ENCODE measurements around the gene FGF11. TPM values are rescaled to one million over a fixed set of nuclear protein-coding genes. Genes with fewer than 3 reads are reported as not detected.
A peak's percentile ranks its signal among the peaks of the same experiment; 100 is the strongest.

Gene FGF11
- polyA plus RNA-seq, 1 of the 3 experiments (the other 2 are of a cell fraction): 1.9 TPM

DNA sequence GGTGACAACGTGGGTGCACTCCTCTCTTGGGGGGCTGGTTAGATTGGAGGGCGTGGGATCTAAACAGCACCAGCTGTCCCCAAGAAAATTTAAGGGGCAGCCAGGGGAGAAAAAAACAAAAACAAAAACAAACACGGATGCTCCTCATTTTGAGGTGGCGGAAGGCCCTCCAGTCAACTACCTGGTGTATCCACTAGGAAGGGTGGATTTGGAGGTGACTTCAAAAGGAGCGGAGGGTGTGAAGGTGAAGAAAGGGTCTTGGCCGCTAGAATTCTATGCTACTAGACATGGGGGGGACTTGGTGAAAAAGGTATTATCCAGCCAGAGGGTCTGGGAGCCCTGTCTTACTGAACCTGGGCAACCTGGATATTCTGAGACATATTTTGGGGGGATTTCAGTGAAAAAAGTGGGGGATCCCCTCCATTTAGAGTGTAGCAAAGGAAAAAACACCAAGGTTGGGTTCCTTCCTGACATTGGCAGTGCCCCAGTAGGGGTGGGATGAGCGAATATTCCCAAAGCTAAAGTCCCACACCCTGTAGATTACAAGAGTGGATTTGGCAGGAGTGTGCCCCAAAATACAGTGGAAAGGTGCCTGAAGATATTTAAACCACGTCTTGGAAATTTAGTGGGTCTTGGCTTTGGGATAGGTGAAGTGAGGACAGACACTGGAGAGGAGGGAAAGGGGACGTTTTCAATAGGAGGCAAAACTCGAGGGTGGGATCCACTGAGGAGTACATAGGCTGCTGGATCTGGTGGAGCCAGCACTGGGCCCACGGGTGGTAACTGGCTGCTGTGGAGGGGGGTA is 454 bp upstream of the FGF11 start:
- Histone ChIP-seq H3K36me3 (replicated peaks in 1 of 2; ENCODE audit: control insufficient read depth in 1 of 2, insufficient read depth in 2 of 2, low read length in 1 of 2) (peaks cover 0 to 4% of the 10 kb centered on the region in 2 experiments), H3K27ac (ENCODE audit: low read depth in 2 of 2, low read length in 1 of 2) (peak overlapping the region in 1 of 2 experiments; percentile 97; a peak in 1 of 4 replicates), H3F3A (replicated peaks; ENCODE audit: insufficient read depth) (peaks cover 15% of the 10 kb centered on the region), H3K4me1 (ENCODE audit: control insufficient read depth in 1 of 2, insufficient read depth in 2 of 2, low read depth in 1 of 2, low read length in 1 of 2) (peaks cover 0 to 27% of the 10 kb centered on the region in 2 experiments; a peak in 1 of 4 replicates), H3K27me3 (ENCODE audit: insufficient read depth) (no peaks in the 10 kb centered on the region), H3K4me3 (ENCODE audit: low read depth in 2 of 2, low read length in 1 of 2) (peak overlapping the region in 1 of 2 experiments; percentile 67; a peak in 1 of 4 replicates), H3K9ac (no peak overlapping the region), H3K9me3 (no peaks in the 10 kb centered on the region), H3K9me2 (no peaks in the 10 kb centered on the region), H2AFZ (ENCODE audit: low read depth) (no peak overlapping the region), H3K4me2 (peak overlapping the region; percentile 95), H3K79me2 (ENCODE audit: insufficient read depth) (peaks cover 7% of the 10 kb centered on the region; the same call in 1 of the 2 replicates), H4K20me1 (ENCODE audit: insufficient read depth) (no peaks in the 10 kb centered on the region)
- DNase-seq: no peak
- TF ChIP-seq GABPA (IDR thresholded peaks at IDR 0.05; ENCODE audit: low read depth) (no peak), POLR2AphosphoS5 (IDR thresholded peaks at IDR 0.05; ENCODE audit: low read depth, low read length) (no peak), ZBTB33 (IDR thresholded peaks at IDR 0.05; ENCODE audit: borderline replicate concordance, low read depth) (no peak), JUND (IDR thresholded peaks at IDR 0.05) (no peak), SIN3A (IDR thresholded peaks at IDR 0.05; ENCODE audit: borderline replicate concordance, low read depth, low read length) (no peak), IRF3 (IDR thresholded peaks at IDR 0.05; ENCODE audit: low read depth, low read length) (no peak), GATA2 (CRISPR knock-in tag; IDR thresholded peaks at IDR 0.05) (no peak), FOXM1 (IDR thresholded peaks at IDR 0.05; ENCODE audit: low read depth) (no peak), EZH2phosphoT487 (IDR thresholded peaks at IDR 0.05; ENCODE audit: borderline replicate concordance, low read depth) (no peak), SMC3 (IDR thresholded peaks at IDR 0.05; ENCODE audit: low read depth, low read length) (no peak), NRF1 (IDR thresholded peaks at IDR 0.05; ENCODE audit: low read depth, low read length) (no peak), RFX5 (IDR thresholded peaks at IDR 0.05; ENCODE audit: low read length) (no peak)
- TF ChIP-seq, protein P1, sequence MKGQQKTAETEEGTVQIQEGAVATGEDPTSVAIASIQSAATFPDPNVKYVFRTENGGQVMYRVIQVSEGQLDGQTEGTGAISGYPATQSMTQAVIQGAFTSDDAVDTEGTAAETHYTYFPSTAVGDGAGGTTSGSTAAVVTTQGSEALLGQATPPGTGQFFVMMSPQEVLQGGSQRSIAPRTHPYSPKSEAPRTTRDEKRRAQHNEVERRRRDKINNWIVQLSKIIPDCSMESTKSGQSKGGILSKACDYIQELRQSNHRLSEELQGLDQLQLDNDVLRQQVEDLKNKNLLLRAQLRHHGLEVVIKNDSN (IDR thresholded peaks at IDR 0.05; ENCODE audit: borderline replicate concordance, low read depth): no peak
- 83% methylated on average over 11 of the region's 11 CpGs for WGBS (ENCODE audit: low lambda C conversion rate)
- CTCF ChIA-PET: interaction anchor here (0.9 to 3.9 kb wide), 6 partner anchors 18 to 122 kb away, joined by 3 to 27 read pairs (median 13); partner anchors contain the start of genes POLR2A, SENP3 and TMEM95
- POLR2A ChIA-PET: interaction anchor here (1.6 to 3.3 kb wide), 4 partner anchors 35 to 122 kb away, joined by 5 to 19 read pairs (median 11); partner anchors contain the start of genes POLR2A and TMEM256

All from SK-N-SH (cell line).